GM12878 (cell line): Measurements from ENCODE around the gene SNCAIP. TPM values are rescaled to one million over a fixed set of nuclear protein-coding genes. Genes with fewer than 3 reads are reported as not detected.
A peak's percentile ranks its signal among the peaks of the same experiment; 100 is the strongest.

Experiments
- ATAC-seq: fragments of 200-7000 bp; cut with Tn5 transposase; 3 replicates; pipeline ENCODE4 v1.9.1; 2020; ENCODE audit warnings: mild to moderate bottlenecking, moderate library complexity
- BruUV-seq: library from RNA; stranded (reverse); fragments of 400-500 nt; replicated peaks from 2 replicates; lab custom pipeline; 2021; lab: Mats Ljungman, UMichigan
- CTCF ChIA-PET: fragments of 300-600 bp; sonication (Branson Sonifier 250); formaldehyde crosslinking; extraction: SDS; loops from one replicate; lab custom pipeline; 2021; ENCODE audit warnings: inconsistent platforms; lab: Yijun Ruan, JAX
- POLR2A ChIA-PET: fragments of 350-600 bp; formaldehyde crosslinking; extraction: SDS; loops from one replicate; lab custom pipeline; 2021; ENCODE audit warnings: inconsistent platforms; lab: Charles Lee
- RAD21 ChIA-PET: fragments of 300-600 bp; sonication (Branson Sonifier 250); formaldehyde crosslinking; loops from one replicate; lab custom pipeline; 2023; ENCODE audit warnings: antibody characterized with exemption; ENCODE audit not compliant: unreplicated experiment; lab: Charles Lee
- SMC1A ChIA-PET: fragments of 300-600 bp; sonication (Branson Sonifier 250); formaldehyde crosslinking; loops from one replicate; lab custom pipeline; 2023; ENCODE audit not compliant: unreplicated experiment, uncharacterized antibody; lab: Charles Lee
- DNase-seq: peaks from one replicate; pipeline ENCODE4 v3.0.0-alpha.2; 2011; ENCODE audit warnings: low read depth, low spot score
- FAIRE-seq: peaks from 3 replicates; lab custom pipeline; 2011; peaks lifted over from hg19 to GRCh38; lab: Jason Lieb, UNC
- H2AFZ ChIP-seq: 2 replicates; pipeline ENCODE4 v1.6.0; 2011; ENCODE audit warnings: low read depth, low read length, control low read depth; ENCODE audit not compliant: control insufficient read depth
- H3K27ac ChIP-seq: 2 replicates; pipeline ENCODE4 v1.5.1; 2011; ENCODE audit warnings: control low read depth; ENCODE audit not compliant: control insufficient read depth, insufficient read depth
- H3K27me3 ChIP-seq, 2 experiments: replicated peaks in 1 of 2; 2 replicates each; pipeline versions ENCODE4 v1.6.0 to v1.6.1; 2011; ENCODE audit warnings: low read length in 1 of 2; ENCODE audit not compliant: control insufficient read depth in 2 of 2, insufficient read depth in 2 of 2
- H3K36me3 ChIP-seq, 2 experiments: 2 replicates each; pipeline ENCODE4 v1.5.1; 2011; ENCODE audit warnings: low read length in 1 of 2; ENCODE audit not compliant: control insufficient read depth in 2 of 2, insufficient read depth in 2 of 2
- H3K4me1 ChIP-seq: 2 replicates; pipeline ENCODE4 v1.6.1; 2011; ENCODE audit warnings: mild to moderate bottlenecking, low read length, moderate library complexity, mixed read lengths; ENCODE audit not compliant: control insufficient read depth, insufficient read depth
- H3K4me2 ChIP-seq: 2 replicates; pipeline ENCODE4 v1.6.0; 2011; ENCODE audit warnings: control low read depth; ENCODE audit not compliant: control insufficient read depth, insufficient read depth
- H3K4me3 ChIP-seq: fragments of 200-600 bp; sonication (generic); 2 replicates; pipeline ENCODE4 v1.5.1; 2016
- H3K79me2 ChIP-seq: 2 replicates; pipeline ENCODE4 v1.6.0; 2011; ENCODE audit warnings: low read length; ENCODE audit not compliant: control insufficient read depth, insufficient read depth
- H3K9ac ChIP-seq: 2 replicates; pipeline ENCODE4 v1.8.0; 2011; ENCODE audit warnings: low read length, control low read depth, mixed read lengths; ENCODE audit not compliant: control insufficient read depth, insufficient read depth
- H3K9me3 ChIP-seq: replicated peaks from 3 replicates; pipeline ENCODE4 v1.5.1; 2011; ENCODE audit warnings: mild to moderate bottlenecking, low read length; ENCODE audit not compliant: control insufficient read depth, insufficient read depth
- H4K20me1 ChIP-seq: 2 replicates; pipeline ENCODE4 v1.6.0; 2011; ENCODE audit not compliant: control insufficient read depth, insufficient read depth
- IRF4 ChIP-seq: IDR thresholded peaks from 2 replicates; pipeline ENCODE4 v1.6.1; 2011; ENCODE audit warnings: low read depth, low read length
- MEF2B ChIP-seq: fragments of 450-650 bp; IDR thresholded peaks from 2 replicates; pipeline ENCODE4 v1.6.1; 2018; ENCODE audit warnings: mild to moderate bottlenecking, moderate library complexity; ENCODE audit not compliant: partially characterized antibody, poor library complexity, severe bottlenecking
- NR2C1 ChIP-seq: fragments of 450-650 bp; IDR thresholded peaks from 2 replicates; pipeline ENCODE4 v1.6.1; 2017; ENCODE audit warnings: antibody characterized with exemption, mild to moderate bottlenecking, moderate library complexity
- NR2F1 ChIP-seq: fragments of 450-650 bp; conservative IDR thresholded peaks from 2 replicates; pipeline ENCODE4 v1.6.1; 2017; ENCODE audit warnings: mild to moderate bottlenecking
- RAD21 ChIP-seq: IDR thresholded peaks from 2 replicates; pipeline ENCODE4 v1.6.1; 2011; ENCODE audit warnings: mild to moderate bottlenecking, low read depth, low read length, moderate library complexity; ENCODE audit not compliant: insufficient read depth
- SMARCA5 ChIP-seq: fragments of 450-650 bp; IDR thresholded peaks from 2 replicates; pipeline ENCODE4 v1.6.1; 2017; ENCODE audit warnings: mild to moderate bottlenecking
- SMC3 ChIP-seq: IDR thresholded peaks from 2 replicates; pipeline ENCODE4 v1.6.1; 2011; ENCODE audit warnings: low read length, improper control_type of control experiment, borderline replicate concordance
- SUZ12 ChIP-seq: fragments of 200-600 bp; sonication (generic); IDR thresholded peaks from one replicate; pipeline ENCODE4 v1.6.1; 2018; ENCODE audit warnings: antibody characterized with exemption, mild to moderate bottlenecking; ENCODE audit not compliant: unreplicated experiment
- YY1 ChIP-seq: IDR thresholded peaks from 2 replicates; pipeline ENCODE4 v1.6.1; 2011; ENCODE audit warnings: low read depth, mild to moderate bottlenecking, low read length
- ZNF24 ChIP-seq: fragments of 450-650 bp; IDR thresholded peaks from 2 replicates; pipeline ENCODE4 v1.6.1; 2017; ENCODE audit warnings: antibody characterized with exemption, mild to moderate bottlenecking
- ZSCAN29 ChIP-seq: fragments of 450-650 bp; IDR thresholded peaks from 2 replicates; pipeline ENCODE4 v1.6.1; 2017; ENCODE audit warnings: mild to moderate bottlenecking, moderate library complexity
- WGBS: methylation state at CpG from one replicate; pipeline ENCODE4 v1.1.6; 2016; ENCODE audit warnings: low lambda C conversion rate; ENCODE audit not compliant: insufficient replicate concordance, insufficient coverage; ENCODE audit errors: missing lambda C conversion rate; 5-methylcytosine and 5-hydroxymethylcytosine counted together
- in situ Hi-C: fragments of 300-500 bp; cut with MboI; formaldehyde crosslinking; loops from 9 replicates; pipeline ENCODE4 v1.14.3; 2018; ENCODE audit warnings: mixed read lengths
- intact Hi-C: fragments of 100-400 bp; cut with micrococcal nuclease; formaldehyde crosslinking; loops from one replicate; pipeline ENCODE4 v1.14.2; 2022; ENCODE audit not compliant: unreplicated experiment
- polyA plus RNA-seq, 11 experiments: library from polyadenylated mRNA; depleted of rRNA in 4 of 11; unstranded in 6 of 11; stranded (reverse) in 5 of 11; fragments of >200 nt; fragmentation: Nextera tagmentation in 4 of 11; fragmentation: Illumina TruSeq in 1 of 11; extraction: Ambion mirVana in 4 of 11; extraction: Trizol in 1 of 11; gene quantifications; 1 replicate in 1 of 11; 2 replicates in 10 of 11; pipeline versions ENCODE4 v1.2.1 to v1.2.3, GENCODE V29; 2011 to 2016; ENCODE audit warnings: inconsistent platforms in 2 of 11, missing spikeins in 2 of 11, low read depth in 1 of 11
- total RNA-seq, 4 experiments: library from RNA; depleted of rRNA in 3 of 4; stranded (reverse); fragments of >200 nt in 3 of 4; fragmentation: Illumina TruSeq in 1 of 4; extraction: Trizol in 1 of 4; gene quantifications; 2 replicates each; pipeline versions ENCODE4 v1.2.1 to v1.2.3, GENCODE V29; 2013 to 2021
- TF ChIP-seq, protein P1 (sequence below): fragments of 450-650 bp; IDR thresholded peaks from 2 replicates; pipeline ENCODE4 v1.6.1; 2017; ENCODE audit warnings: low read depth, mild to moderate bottlenecking, moderate library complexity
- TF ChIP-seq, protein P2 (sequence below): fragments of 450-650 bp; IDR thresholded peaks from 2 replicates; pipeline ENCODE4 v1.6.1; 2017; ENCODE audit warnings: mild to moderate bottlenecking, moderate library complexity
- TF ChIP-seq, protein P3 (sequence below): IDR thresholded peaks from 2 replicates; pipeline ENCODE4 v1.6.1; 2012; ENCODE audit warnings: low read depth, low read length, improper control_type of control experiment

The SNCAIP gene
- total and polyA plus RNA-seq, 10 of the 15 experiments (the other 5 are each of a cell fraction or from before 2014, with no cell fraction given): 0.03 to 0.62 (median 0.16) TPM; not detected in 1

DNA sequence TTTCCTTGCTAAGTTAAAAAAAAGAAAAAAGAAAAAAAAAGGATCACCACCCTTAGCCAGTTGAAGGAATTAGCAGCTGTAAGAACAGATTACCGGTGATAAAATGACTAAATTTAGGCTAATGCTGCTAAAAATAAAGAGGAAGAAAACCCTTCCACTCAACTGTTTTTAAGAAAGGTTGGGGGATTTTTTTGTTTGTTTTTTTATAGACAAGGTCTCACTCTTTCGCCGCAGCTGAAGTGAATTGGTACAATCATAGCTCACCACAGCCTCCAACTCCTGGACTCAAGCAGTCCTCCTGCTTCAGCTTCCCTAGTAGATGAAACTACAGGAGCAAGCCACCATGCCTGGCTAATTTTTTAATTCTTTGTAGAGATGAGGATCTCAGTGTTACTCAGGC is 101.7 kb downstream of the SNCAIP start (continued):
- TF ChIP-seq NR2C1: no peak
- TF ChIP-seq, protein P1, sequence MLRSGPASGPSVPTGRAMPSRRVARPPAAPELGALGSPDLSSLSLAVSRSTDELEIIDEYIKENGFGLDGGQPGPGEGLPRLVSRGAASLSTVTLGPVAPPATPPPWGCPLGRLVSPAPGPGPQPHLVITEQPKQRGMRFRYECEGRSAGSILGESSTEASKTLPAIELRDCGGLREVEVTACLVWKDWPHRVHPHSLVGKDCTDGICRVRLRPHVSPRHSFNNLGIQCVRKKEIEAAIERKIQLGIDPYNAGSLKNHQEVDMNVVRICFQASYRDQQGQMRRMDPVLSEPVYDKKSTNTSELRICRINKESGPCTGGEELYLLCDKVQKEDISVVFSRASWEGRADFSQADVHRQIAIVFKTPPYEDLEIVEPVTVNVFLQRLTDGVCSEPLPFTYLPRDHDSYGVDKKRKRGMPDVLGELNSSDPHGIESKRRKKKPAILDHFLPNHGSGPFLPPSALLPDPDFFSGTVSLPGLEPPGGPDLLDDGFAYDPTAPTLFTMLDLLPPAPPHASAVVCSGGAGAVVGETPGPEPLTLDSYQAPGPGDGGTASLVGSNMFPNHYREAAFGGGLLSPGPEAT: peak; percentile 20; the same call in 1 of the 2 replicates
- no peak for TF ChIP-seq SUZ12

DNA sequence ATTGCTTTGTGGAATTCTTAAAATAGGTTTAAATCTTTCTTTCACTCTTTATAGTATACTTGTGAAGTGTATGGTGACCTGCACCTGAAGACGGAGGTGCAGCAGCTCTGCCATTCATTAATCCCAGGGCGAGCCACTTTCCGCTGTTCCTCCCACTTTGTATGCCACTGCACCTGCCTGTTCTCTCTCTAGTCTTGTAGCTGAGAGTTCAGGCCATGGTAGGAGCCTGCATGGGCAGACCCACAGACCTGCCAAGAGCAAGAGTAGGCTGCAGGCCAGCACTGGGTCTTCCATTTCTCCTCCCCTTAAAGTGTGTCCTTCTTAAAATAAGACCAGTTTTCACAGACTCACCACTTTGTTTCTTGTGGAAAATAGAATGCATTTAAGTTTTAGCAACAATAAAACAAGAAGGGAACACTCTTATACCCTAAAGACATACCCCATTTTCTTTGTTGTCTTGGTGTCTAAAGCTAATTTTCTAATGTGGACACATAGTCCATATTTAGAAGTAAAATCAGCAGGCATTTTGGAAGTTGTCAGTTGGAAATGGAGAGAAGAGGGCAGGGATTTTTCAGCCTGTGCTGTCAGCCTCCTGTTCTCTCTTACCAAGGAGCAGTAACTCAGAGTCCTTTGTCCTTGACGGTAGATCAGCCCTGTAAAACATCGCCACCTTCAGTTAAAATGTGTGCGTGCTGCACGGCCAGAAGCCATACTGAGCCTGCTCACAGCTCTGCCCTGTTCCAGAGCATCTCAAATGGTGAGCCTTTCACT is 103.2 kb downstream of the SNCAIP start:
- no peak overlapping the region for H3K9ac ChIP-seq
- no peak overlapping the region for H3K4me3 ChIP-seq
- H3K27ac ChIP-seq: no peak overlapping the region
- H3K9me3 ChIP-seq: no peaks in the 10 kb centered on the region
- H4K20me1 ChIP-seq: no peaks in the 10 kb centered on the region
- peak overlapping the region; percentile 19; the same call in 1 of the 2 replicates for H2AFZ ChIP-seq
- in situ Hi-C loops (loop anchor here (5.0 kb wide), 1 partner anchor 223 kb away; no protein-coding TSS in a partner anchor), intact Hi-C loops (loop anchor here (1.0 to 10.0 kb wide), 5 partner anchors 77 to 450 kb away; partner anchors contain the start of gene SRFBP1)
- no peaks in the 10 kb centered on the region for H3K27me3 ChIP-seq
- BruUV-seq: no TSS peak
- H3K4me2 ChIP-seq: no peak overlapping the region
- ATAC-seq (peak; percentile 93), FAIRE-seq (peak; percentile 44), DNase-seq (no peak)
- H3K36me3 ChIP-seq: no peaks in the 10 kb centered on the region
- WGBS: 42% methylated on average over 7 of the region's 7 CpGs
- POLR2A ChIA-PET: interaction anchor here (0.6 to 1.3 kb wide), 2 partner anchors 219 to 702 kb away, joined by 3 to 5 read pairs; no protein-coding TSS in a partner anchor
- H3K4me1 ChIP-seq: peaks cover 20% of the 10 kb centered on the region
- RAD21 ChIA-PET: interaction anchor here (1.2 to 4.2 kb wide), 5 partner anchors 12 to 220 kb away, joined by 3 to 35 read pairs (median 4); no protein-coding TSS in a partner anchor
- CTCF ChIA-PET: interaction anchor here (0.8 to 6.0 kb wide), 15 partner anchors 10 to 446 kb away, joined by 3 to 65 read pairs (median 4); no protein-coding TSS in a partner anchor
- H3K79me2 ChIP-seq: no peaks in the 10 kb centered on the region
- SMC1A ChIA-PET: interaction anchor here (1.4 to 3.7 kb wide), 6 partner anchors 10 to 224 kb away, joined by 3 to 41 read pairs (median 4); no protein-coding TSS in a partner anchor
- no peak for TF ChIP-seq ZSCAN29
- TF ChIP-seq IRF4: 0 out of 2 replicates have a peak, but pooled peaks have one; percentile 15
- TF ChIP-seq, protein P2, sequence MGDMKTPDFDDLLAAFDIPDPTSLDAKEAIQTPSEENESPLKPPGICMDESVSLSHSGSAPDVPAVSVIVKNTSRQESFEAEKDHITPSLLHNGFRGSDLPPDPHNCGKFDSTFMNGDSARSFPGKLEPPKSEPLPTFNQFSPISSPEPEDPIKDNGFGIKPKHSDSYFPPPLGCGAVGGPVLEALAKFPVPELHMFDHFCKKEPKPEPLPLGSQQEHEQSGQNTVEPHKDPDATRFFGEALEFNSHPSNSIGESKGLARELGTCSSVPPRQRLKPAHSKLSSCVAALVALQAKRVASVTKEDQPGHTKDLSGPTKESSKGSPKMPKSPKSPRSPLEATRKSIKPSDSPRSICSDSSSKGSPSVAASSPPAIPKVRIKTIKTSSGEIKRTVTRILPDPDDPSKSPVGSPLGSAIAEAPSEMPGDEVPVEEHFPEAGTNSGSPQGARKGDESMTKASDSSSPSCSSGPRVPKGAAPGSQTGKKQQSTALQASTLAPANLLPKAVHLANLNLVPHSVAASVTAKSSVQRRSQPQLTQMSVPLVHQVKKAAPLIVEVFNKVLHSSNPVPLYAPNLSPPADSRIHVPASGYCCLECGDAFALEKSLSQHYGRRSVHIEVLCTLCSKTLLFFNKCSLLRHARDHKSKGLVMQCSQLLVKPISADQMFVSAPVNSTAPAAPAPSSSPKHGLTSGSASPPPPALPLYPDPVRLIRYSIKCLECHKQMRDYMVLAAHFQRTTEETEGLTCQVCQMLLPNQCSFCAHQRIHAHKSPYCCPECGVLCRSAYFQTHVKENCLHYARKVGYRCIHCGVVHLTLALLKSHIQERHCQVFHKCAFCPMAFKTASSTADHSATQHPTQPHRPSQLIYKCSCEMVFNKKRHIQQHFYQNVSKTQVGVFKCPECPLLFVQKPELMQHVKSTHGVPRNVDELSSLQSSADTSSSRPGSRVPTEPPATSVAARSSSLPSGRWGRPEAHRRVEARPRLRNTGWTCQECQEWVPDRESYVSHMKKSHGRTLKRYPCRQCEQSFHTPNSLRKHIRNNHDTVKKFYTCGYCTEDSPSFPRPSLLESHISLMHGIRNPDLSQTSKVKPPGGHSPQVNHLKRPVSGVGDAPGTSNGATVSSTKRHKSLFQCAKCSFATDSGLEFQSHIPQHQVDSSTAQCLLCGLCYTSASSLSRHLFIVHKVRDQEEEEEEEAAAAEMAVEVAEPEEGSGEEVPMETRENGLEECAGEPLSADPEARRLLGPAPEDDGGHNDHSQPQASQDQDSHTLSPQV: 0 out of 2 replicates have a peak, but pooled peaks have one; percentile 19
- TF ChIP-seq MEF2B: no peak
- peak; percentile 31; the same call in 1 of the 2 replicates for TF ChIP-seq SMARCA5
- TF ChIP-seq, protein P3, sequence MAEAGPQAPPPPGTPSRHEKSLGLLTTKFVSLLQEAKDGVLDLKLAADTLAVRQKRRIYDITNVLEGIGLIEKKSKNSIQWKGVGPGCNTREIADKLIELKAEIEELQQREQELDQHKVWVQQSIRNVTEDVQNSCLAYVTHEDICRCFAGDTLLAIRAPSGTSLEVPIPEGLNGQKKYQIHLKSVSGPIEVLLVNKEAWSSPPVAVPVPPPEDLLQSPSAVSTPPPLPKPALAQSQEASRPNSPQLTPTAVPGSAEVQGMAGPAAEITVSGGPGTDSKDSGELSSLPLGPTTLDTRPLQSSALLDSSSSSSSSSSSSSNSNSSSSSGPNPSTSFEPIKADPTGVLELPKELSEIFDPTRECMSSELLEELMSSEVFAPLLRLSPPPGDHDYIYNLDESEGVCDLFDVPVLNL: no peak
- peak; percentile 88 for TF ChIP-seq SMC3
- no peak for TF ChIP-seq NR2F1
- peak; percentile 76; the same call in 1 of the 2 replicates for TF ChIP-seq YY1
- no peak for TF ChIP-seq ZNF24
- TF ChIP-seq RAD21: peak; percentile 93
